Thyroid gland (tissue), 4 donors: ENCODE results near the gene GALNT9. TPM values are rescaled to one million over a fixed set of nuclear protein-coding genes. Genes with fewer than 3 reads are reported as not detected.
A peak's percentile ranks its signal among the peaks of the same experiment; 100 is the strongest.

Experiments
- DNase-seq, 2 donors: peaks; one replicate each; pipeline ENCODE4 v3.0.0-alpha.2; 2019
- H3K27ac ChIP-seq, 3 donors: fragments of 200-600 bp; sonication (generic); 1 replicate in 2 of 3; 2 replicates in 1 of 3; pipeline ENCODE4 v1.5.1; 2016 to 2019; ENCODE audit warnings: mild to moderate bottlenecking in 1 of 3, moderate library complexity in 1 of 3
- H3K27me3 ChIP-seq: fragments of 200-600 bp; sonication (generic); one replicate; pipeline ENCODE4 v1.5.1; 2019
- H3K36me3 ChIP-seq, 2 donors: fragments of 200-600 bp; sonication (generic); one replicate each; pipeline ENCODE4 v1.5.1; 2016 to 2019
- H3K4me1 ChIP-seq, 2 donors: fragments of 200-600 bp; sonication (generic); one replicate each; pipeline ENCODE4 v1.5.1; 2017 to 2019
- H3K4me3 ChIP-seq, 3 donors: fragments of 200-600 bp; sonication (generic); replicated peaks in 1 of 3; 1 replicate in 2 of 3; 2 replicates in 1 of 3; pipeline ENCODE4 v1.5.1; 2016; ENCODE audit warnings: mild to moderate bottlenecking in 1 of 3
- H3K9me3 ChIP-seq: fragments of 200-600 bp; sonication (generic); one replicate; pipeline ENCODE4 v1.5.1; 2017
- CTCF ChIP-seq, 6 experiments: fragments of 200-600 bp in 3 of 6; fragments of 450-650 bp in 3 of 6; sonication (generic) in 3 of 6; IDR thresholded peaks; one replicate each; pipeline ENCODE4 v1.5.1; 2016 to 2019; ENCODE audit warnings: antibody characterized with exemption in 6 of 6, mild to moderate bottlenecking in 2 of 6, inconsistent platforms in 1 of 6, moderate library complexity in 1 of 6
- POLR2A ChIP-seq, 2 donors: fragments of 450-650 bp; IDR thresholded peaks; one replicate each; pipeline ENCODE4 v1.6.1; 2017; ENCODE audit warnings: antibody characterized with exemption in 2 of 2, mild to moderate bottlenecking in 2 of 2, moderate library complexity in 1 of 2
- WGBS, 2 donors: methylation state at CpG; one replicate each; pipeline ENCODE4 v1.1.5; 2017; 5-methylcytosine and 5-hydroxymethylcytosine counted together
- intact Hi-C: fragments of 100-400 bp; cut with DNase I; formaldehyde crosslinking; loops from one replicate; pipeline ENCODE4 v1.15.1; 2023
- total RNA-seq, 4 donors: library from RNA; depleted of rRNA; stranded (reverse); fragments of >200 nt; gene quantifications; one replicate each; pipeline ENCODE4 v1.2.3, GENCODE V29; 2016

GALNT9 gene
- total RNA-seq, 4 donors from 2014 or later = 2.2 to 29.2 (median 15.9) TPM

GRCh38 chr12:132219323-132219722, 110.1 kb downstream of the GALNT9 start:
- DNase-seq = peak; percentile 47 to 60
- intact Hi-C loops = no loop called here
- WGBS, 2 donors = 28 to 48% methylated on average over 7 of the region's 16 CpGs
- Histone ChIP-seq H3K4me3 (no peak overlapping the region), H3K36me3 (no peaks in the 10 kb centered on the region), H3K4me1 (peaks cover 6 to 28% of the 10 kb centered on the region in 2 donors), H3K27me3 (no peaks in the 10 kb centered on the region), H3K9me3 (no peaks in the 10 kb centered on the region), H3K27ac (no peak overlapping the region)
- TF ChIP-seq POLR2A (IDR thresholded peaks at IDR 0.05) (no peak), CTCF (IDR thresholded peaks at IDR 0.05) (peak in 1 of 6 experiments; percentile 4)

- no peaks in the 10 kb centered on the region for H3K27me3 ChIP-seq
- 35 to 37% methylated on average over 12 to 13 of the region's 13 CpGs for WGBS, 2 donors
- H3K4me3 ChIP-seq = no peak overlapping the region
- peaks cover 6 to 28% of the 10 kb centered on the region in 2 donors for H3K4me1 ChIP-seq
- peak; percentile 24 to 35 for DNase-seq
- no peaks in the 10 kb centered on the region for H3K9me3 ChIP-seq
- intact Hi-C loops = no loop called here
- no peaks in the 10 kb centered on the region for H3K36me3 ChIP-seq
- H3K27ac ChIP-seq = no peak overlapping the region
- no peak for TF ChIP-seq POLR2A (IDR thresholded peaks at IDR 0.05)
- peak in 3 of 6 experiments; percentile 27 to 36 (median 28) for TF ChIP-seq CTCF (IDR thresholded peaks at IDR 0.05)
Measured at GRCh38 chr12:132218915-132219314, 110.5 kb downstream of the GALNT9 start.

- H3K27ac ChIP-seq = no peak overlapping the region
- H3K27me3 ChIP-seq = no peaks in the 10 kb centered on the region
- 67 to 71% methylated on average over 13 to 14 of the region's 14 CpGs for WGBS, 2 donors
- no peaks in the 10 kb centered on the region for H3K36me3 ChIP-seq
- H3K9me3 ChIP-seq = no peaks in the 10 kb centered on the region
- no peak overlapping the region for H3K4me3 ChIP-seq
- TF ChIP-seq POLR2A (IDR thresholded peaks at IDR 0.05) = no peak
- no peak for TF ChIP-seq CTCF (IDR thresholded peaks at IDR 0.05)
- H3K4me1 ChIP-seq = peaks cover 6 to 28% of the 10 kb centered on the region in 2 donors
- intact Hi-C loops = no loop called here
- DNase-seq = no peak
Measured at GRCh38 chr12:132218527-132218875, 110.9 kb downstream of the GALNT9 start.

GRCh38 chr12:132217800-132218526, 111.4 kb downstream of the GALNT9 start:
- Histone ChIP-seq H3K9me3 (no peaks in the 10 kb centered on the region), H3K4me3 (no peak overlapping the region), H3K4me1 (peaks cover 6 to 27% of the 10 kb centered on the region in 2 donors), H3K27ac (no peak overlapping the region), H3K36me3 (no peaks in the 10 kb centered on the region), H3K27me3 (no peaks in the 10 kb centered on the region)
- 72 to 80% methylated on average over 7 of the region's 7 CpGs for WGBS, 2 donors
- intact Hi-C loops = no loop called here
- no peak for TF ChIP-seq POLR2A (IDR thresholded peaks at IDR 0.05)
- no peak for TF ChIP-seq CTCF (IDR thresholded peaks at IDR 0.05)
- no peak for DNase-seq

GRCh38 chr12:132217371-132217770, 112.0 kb downstream of the GALNT9 start:
- 91 to 94% methylated on average over 1 of the region's 1 CpG for WGBS, 2 donors
- H3K27me3 ChIP-seq = no peaks in the 10 kb centered on the region
- TF ChIP-seq POLR2A (IDR thresholded peaks at IDR 0.05) = no peak
- no peak for TF ChIP-seq CTCF (IDR thresholded peaks at IDR 0.05)

More at GRCh38 chr12:132217371-132217770, 112.0 kb downstream of the GALNT9 start:
- no peak overlapping the region for H3K4me3 ChIP-seq
- no peak overlapping the region for H3K27ac ChIP-seq
- intact Hi-C loops = no loop called here
- DNase-seq = no peak
- no peaks in the 10 kb centered on the region for H3K9me3 ChIP-seq
- H3K4me1 ChIP-seq = peaks cover 0 to 21% of the 10 kb centered on the region in 2 donors
- no peaks in the 10 kb centered on the region for H3K36me3 ChIP-seq
